GM12891 (cell line): Measurements from ENCODE around the gene WDR55.
"Not testable (repeated sequence)": the region's sequence is repeated elsewhere in the genome, so short reads cannot be mapped to it uniquely, and the experiment has no call there.

Source experiments
- DNase-seq: peaks from one replicate; pipeline ENCODE4 v3.0.0; 2011; ENCODE audit warnings: low spot score; ENCODE audit not compliant: insufficient read length
- FAIRE-seq: peaks from 2 replicates; lab custom pipeline; 2011; peaks lifted over from hg19 to GRCh38; lab: Jason Lieb, UNC
- PAX5 ChIP-seq: IDR thresholded peaks from 2 replicates; pipeline ENCODE4 v1.6.1; 2011; ENCODE audit warnings: low read length, moderate library complexity, mild to moderate bottlenecking; ENCODE audit not compliant: insufficient read depth, severe bottlenecking
- POLR2A ChIP-seq: IDR thresholded peaks from 2 replicates; pipeline ENCODE4 v1.6.1; 2011; ENCODE audit warnings: low read depth, low read length, control low read depth
- POLR2AphosphoS5 ChIP-seq: IDR thresholded peaks from 2 replicates; pipeline ENCODE4 v1.6.1; 2011; ENCODE audit warnings: low read depth, low read length, control low read depth
- POU2F2 ChIP-seq: IDR thresholded peaks from 2 replicates; pipeline ENCODE4 v1.6.1; 2011; ENCODE audit warnings: low read depth, mild to moderate bottlenecking, control low read depth, low read length, moderate library complexity
- SPI1 ChIP-seq: IDR thresholded peaks from 2 replicates; pipeline ENCODE4 v1.6.1; 2011; ENCODE audit warnings: low read depth, low read length, control low read depth
- TAF1 ChIP-seq: IDR thresholded peaks from 2 replicates; pipeline ENCODE4 v1.6.1; 2011; ENCODE audit warnings: low read depth, low read length, control low read depth

The WDR55 gene

DNA sequence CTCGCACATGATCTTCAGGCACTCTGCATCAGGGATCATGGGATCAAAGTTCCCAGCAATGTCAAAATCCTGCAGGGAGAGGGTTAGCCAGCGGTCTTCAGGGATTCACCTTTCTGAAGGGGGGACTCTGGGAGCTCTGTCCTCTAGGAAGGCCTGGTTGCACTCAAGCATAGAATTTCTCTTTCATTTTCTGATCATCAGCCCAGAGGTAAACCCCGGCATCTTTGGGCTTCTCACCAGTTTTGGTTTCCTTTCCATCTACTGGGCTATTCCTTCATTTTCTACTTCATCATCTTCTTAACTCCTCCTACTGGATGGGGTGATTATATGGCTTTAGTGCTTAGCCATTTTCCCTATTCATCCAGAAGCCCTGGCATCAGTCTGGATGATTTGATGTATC is 13.2 kb downstream of the WDR55 start:
- DNase-seq = no peak
- FAIRE-seq = no peak
- TF ChIP-seq POU2F2 = no peak
- no peak for TF ChIP-seq PAX5
- TF ChIP-seq TAF1 = no peak
- no peak for TF ChIP-seq POLR2AphosphoS5
- no peak for TF ChIP-seq POLR2A

- TF ChIP-seq TAF1 = no peak
- TF ChIP-seq SPI1 = no peak
- no peak for TF ChIP-seq POLR2A
- TF ChIP-seq POU2F2 = no peak
- no peak for TF ChIP-seq POLR2AphosphoS5
- no peak for TF ChIP-seq PAX5
- FAIRE-seq (no peak), DNase-seq (no peak)
These were observed 14.3 kb downstream of the WDR55 start for GRCh38 chr5:140678993-140679392.

DNA sequence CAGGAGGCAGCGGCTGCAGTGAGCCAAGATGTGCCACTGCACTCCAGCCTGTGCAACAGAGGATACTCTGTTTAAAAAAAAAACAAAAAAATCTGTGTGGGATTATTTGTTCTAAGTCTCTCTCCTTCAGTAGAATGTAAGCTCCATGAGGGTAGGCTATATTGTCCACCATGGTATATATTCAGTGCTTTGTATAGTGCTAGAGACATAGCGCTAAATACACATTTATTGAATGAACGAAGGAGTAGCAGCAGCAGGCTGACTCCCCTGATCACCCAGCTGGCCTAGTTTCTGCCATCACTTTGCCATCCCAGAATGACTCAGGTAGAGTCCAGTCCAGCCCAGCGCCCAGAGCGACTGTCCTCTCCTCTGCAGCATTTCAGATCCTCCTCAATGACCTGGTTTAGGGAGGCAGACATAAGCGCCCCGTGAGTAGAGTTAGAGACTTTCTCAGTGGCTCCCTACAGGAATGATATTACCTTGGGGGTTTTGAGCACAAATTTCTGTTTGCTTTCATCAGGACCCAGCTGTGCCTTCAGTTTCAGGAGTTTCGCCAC is 25.8 kb downstream of the WDR55 start:
- peak; percentile 47 for FAIRE-seq
- no peak for TF ChIP-seq SPI1
- no peak for TF ChIP-seq POLR2AphosphoS5
- TF ChIP-seq POU2F2 = no peak
- no peak for DNase-seq

- peak; percentile 82 for DNase-seq
- TF ChIP-seq TAF1 (peak; percentile 80), POLR2AphosphoS5 (peak; percentile 92), POU2F2 (no peak; the same call in none of the 2 replicates), POLR2A (peak; percentile 88), SPI1 (0 out of 2 replicates have a peak, but pooled peaks have one; percentile 24)
- FAIRE-seq = peak; percentile 91
These were observed 26.5 kb downstream of the WDR55 start, which contains the start of the genes HARS1 and HARS2 for GRCh38 chr5:140690941-140691924. TSS of gene HARS1 (minus strand) at chr5:140691370. CDS start at chr5:140691304, 66 bp downstream. TSS of gene HARS2 (plus strand) at chr5:140691455. CDS start at chr5:140691649, 194 bp downstream.

DNA sequence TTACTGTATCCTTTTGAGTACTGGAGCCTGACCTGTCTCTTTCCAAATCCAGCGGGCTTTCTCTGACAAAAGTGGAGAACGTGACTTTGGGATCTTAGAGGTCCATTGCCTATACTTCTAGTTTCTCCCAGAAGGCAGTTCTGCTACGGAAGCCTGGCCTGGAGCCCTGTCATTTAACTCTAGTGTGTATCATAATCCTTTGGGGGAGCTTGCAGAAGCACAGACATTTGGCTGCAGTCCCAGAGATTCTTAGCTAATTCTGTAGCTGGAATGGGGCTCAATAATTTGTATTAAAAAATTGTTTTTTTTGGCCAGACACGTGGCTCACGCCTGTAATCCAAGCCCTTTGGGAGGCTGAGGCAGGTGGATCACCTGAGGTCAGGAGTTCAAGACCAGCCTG is 29.6 kb downstream of the WDR55 start:
- DNase-seq (no peak), FAIRE-seq (no peak)
- TF ChIP-seq PAX5 (no peak), SPI1 (no peak), TAF1 (no peak), POLR2A (no peak), POU2F2 (no peak), POLR2AphosphoS5 (no peak)

- DNase-seq = no peak
- TF ChIP-seq POLR2A = no peak
- no peak for TF ChIP-seq POLR2AphosphoS5
- TF ChIP-seq SPI1 = no peak
- TF ChIP-seq POU2F2 = no peak
- FAIRE-seq = no peak
These were observed 32.3 kb downstream of the WDR55 start for GRCh38 chr5:140696891-140697492.

DNA sequence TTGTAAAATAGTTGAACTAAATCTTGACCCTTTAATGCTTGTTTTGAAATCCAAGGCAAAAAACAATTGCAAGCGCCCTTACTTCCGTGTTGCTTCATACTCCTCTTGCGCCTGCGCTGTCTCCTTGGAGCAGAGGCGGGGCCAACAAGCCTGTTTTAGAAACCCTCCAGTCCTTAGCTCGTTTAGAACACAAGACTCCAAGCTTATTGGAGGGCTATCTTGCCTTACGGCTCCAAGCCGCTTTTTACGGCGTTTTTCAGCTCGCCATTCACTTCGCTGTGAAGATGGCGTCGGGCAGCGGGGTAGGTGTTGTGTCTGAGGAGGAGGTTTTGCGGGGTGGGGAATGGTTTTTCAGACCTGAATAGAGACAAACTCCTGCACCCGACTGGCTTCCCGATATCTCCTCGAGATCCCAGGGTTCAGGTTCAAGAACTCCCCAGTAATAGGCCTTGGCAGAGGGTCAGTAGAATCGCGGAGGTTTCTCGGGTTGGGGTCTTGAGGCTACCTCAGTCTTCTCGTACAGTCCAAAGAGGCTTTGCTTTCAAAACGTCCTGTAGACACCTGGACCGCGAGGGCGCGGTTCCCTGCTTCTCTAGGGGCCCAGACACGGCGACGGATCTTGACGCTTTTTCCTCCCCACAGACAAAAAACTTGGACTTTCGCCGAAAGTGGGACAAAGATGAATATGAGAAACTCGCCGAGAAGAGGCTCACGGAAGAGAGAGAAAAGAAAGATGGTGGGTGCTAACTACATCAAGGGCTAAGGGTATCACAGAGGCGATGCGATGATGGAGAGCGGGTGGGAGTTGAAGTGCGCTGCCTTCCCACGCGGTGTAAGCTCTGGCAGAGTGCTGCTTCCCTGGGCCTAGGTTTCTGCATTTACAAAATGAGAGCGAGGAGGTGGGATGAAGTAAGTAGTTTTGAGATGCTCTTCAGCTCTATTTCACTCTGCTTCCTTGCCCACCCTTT is 35.8 kb downstream of the WDR55 start, which contains the start of gene ZMAT2:
ZMAT2 (plus strand) TSS at position 271 of the 968 bp plus-strand sequence; CDS start at position 285, 14 bp downstream.
- TF ChIP-seq POU2F2 (no peak), PAX5 (no peak), POLR2A (peak; percentile 89), SPI1 (no peak), POLR2AphosphoS5 (peak; percentile 87), TAF1 (peak; percentile 99)
- peak; percentile 98 for FAIRE-seq
- peak; percentile 76 for DNase-seq

DNA sequence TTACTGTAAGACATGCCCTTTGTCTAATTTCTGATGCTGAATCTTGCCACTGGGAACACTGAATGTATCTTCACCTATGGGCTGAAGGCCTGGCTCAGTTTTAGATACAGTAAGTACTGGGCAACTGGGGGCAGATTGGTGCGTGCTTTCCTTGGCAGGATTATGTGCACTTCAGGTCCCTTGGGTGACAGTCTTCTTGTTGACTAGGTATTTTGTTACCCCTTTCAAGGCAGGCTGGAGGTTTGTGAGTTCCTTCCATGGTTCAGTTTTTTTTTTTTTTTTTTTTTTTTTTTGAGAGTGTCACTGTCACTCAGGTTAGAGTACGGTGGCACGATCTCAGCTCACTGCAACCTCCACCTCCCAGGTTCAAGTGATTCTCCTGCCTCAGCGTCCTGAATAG is 43.1 kb downstream of the WDR55 start:
- no peak for FAIRE-seq
- 0 out of 2 replicates have a peak, but pooled peaks have one; percentile 34 for TF ChIP-seq POLR2AphosphoS5
- TF ChIP-seq POU2F2 = no peak
- TF ChIP-seq TAF1 = no peak
- TF ChIP-seq PAX5 = no peak
- TF ChIP-seq POLR2A = no peak
- TF ChIP-seq SPI1 = no peak

DNA sequence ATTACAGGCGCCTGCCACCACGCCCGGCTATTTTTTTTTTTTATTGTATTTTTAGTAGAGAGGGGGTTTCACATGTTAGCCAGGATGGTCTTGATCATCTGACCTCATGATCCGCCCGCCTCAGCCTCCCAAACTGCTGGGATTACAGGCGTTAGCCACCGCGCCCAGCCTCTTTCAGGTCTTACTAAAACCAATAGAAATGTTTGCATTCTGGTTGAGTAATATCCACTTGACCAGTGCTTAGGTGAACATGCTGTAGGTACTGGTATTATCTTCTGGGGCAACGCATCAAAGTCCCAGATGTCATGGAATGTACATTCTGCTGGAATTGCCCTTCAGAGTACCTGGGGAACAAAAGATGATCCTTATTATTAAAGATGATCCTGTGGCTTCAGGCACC is 44.1 kb downstream of the WDR55 start:
- DNase-seq, FAIRE-seq: not testable (repeated sequence)

More for the DNA sequence above, 43.1 kb downstream of the WDR55 start:
- DNase-seq = no peak
